Urinary bladder (tissue), 4 donors: ENCODE results near the gene SMYD3. TPM values are rescaled to one million over a fixed set of nuclear protein-coding genes. Genes with fewer than 3 reads are reported as not detected.

Source experiments
- DNase-seq: peaks from one replicate; pipeline ENCODE4 v3.0.0-alpha.2; 2015; ENCODE audit errors: extremely low spot score
- H3K27ac ChIP-seq: one replicate; pipeline ENCODE4 v1.5.1; 2013; ENCODE audit warnings: low read depth, mild to moderate bottlenecking, moderate library complexity
- H3K36me3 ChIP-seq: one replicate; pipeline ENCODE4 v1.6.1; 2013; ENCODE audit warnings: mild to moderate bottlenecking, moderate library complexity; ENCODE audit not compliant: insufficient read depth
- H3K4me1 ChIP-seq: one replicate; pipeline ENCODE4 v1.6.1; 2013; ENCODE audit warnings: mild to moderate bottlenecking, moderate library complexity; ENCODE audit not compliant: insufficient read depth
- H3K4me3 ChIP-seq: one replicate; pipeline ENCODE4 v1.5.1; 2013; ENCODE audit warnings: low read depth, low read length
- WGBS: extraction: QIAGEN DNeasy Blood & Tissue Kit; methylation state at CpG from one replicate; pipeline ENCODE4 v1.1.7; 2013; 5-methylcytosine and 5-hydroxymethylcytosine counted together
- polyA plus RNA-seq: library from polyadenylated mRNA; stranded (reverse); fragments of 200-250 nt; gene quantifications from one replicate; pipeline ENCODE4 v1.2.3, GENCODE V29; 2013
- total RNA-seq: library from RNA; depleted of rRNA; stranded (reverse); fragments of >200 nt; gene quantifications from one replicate; pipeline ENCODE4 v1.2.3, GENCODE V29; 2014
- donor health status: healthy with polysubstance abuse.
- donor health status: healthy.

SMYD3 gene
- total and polyA plus RNA-seq, 2 donors: 18.2 to 44.6 TPM

DNA sequence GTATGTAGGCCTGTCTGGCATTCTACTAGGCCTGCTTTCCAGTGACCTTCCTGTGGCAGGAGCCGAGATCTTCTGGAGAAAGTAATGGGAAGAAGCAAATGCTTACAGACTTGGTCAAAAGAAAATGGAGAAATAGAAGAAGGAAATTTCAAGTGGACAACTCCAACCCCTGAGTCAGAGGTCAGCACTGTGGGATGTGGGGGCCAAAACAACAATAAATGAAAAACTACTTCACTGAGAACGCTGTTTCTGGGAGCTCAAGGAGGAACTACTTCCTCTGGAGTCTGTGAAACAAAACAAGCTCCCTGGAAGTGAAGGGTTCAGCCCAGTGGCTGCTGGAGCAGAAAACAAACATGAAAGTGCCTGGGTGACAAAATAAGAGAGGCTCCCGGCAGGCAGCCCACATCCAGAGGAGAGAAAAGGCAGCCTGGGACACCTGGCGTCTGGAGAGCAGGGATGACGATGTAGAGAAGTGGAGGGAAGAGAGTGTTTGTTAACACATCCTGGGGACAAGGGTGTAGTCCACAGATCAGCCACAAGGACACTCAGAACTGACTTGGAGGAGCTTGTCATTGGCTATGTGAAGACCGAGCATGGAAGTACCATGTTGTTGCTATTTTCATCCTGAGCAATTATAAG lies 355.2 kb downstream of the SMYD3 start:
- WGBS: 83% methylated on average over 6 of the region's 6 CpGs
- no peak for DNase-seq
- H3K4me3 ChIP-seq: no peak overlapping the region
- H3K36me3 ChIP-seq: no peaks in the 10 kb centered on the region
- no peak overlapping the region for H3K27ac ChIP-seq
- no peaks in the 10 kb centered on the region for H3K4me1 ChIP-seq

DNA sequence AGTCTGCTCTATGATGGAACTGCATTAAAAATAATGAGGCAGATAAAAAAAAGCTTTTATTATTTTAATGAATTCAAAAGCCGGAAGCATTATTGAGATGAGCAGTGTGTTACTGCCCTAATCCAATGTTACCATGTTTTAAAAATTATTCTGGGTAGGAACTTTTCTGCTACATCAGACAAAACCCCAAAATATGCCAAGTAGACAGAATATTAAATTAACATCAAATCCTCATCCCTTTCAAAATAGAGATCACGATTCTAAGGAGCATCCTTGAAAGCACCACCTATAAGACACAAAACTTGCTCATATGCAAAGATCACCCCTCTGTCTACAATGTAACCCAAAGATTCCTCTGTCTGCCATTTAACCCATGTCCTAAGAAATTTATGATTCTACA lies 357.5 kb downstream of the SMYD3 start:
- no peak for DNase-seq
- Histone ChIP-seq H3K4me3 (no peak overlapping the region), H3K4me1 (no peaks in the 10 kb centered on the region), H3K27ac (no peak overlapping the region), H3K36me3 (no peaks in the 10 kb centered on the region)
- 97% methylated on average over 2 of the region's 2 CpGs for WGBS

DNA sequence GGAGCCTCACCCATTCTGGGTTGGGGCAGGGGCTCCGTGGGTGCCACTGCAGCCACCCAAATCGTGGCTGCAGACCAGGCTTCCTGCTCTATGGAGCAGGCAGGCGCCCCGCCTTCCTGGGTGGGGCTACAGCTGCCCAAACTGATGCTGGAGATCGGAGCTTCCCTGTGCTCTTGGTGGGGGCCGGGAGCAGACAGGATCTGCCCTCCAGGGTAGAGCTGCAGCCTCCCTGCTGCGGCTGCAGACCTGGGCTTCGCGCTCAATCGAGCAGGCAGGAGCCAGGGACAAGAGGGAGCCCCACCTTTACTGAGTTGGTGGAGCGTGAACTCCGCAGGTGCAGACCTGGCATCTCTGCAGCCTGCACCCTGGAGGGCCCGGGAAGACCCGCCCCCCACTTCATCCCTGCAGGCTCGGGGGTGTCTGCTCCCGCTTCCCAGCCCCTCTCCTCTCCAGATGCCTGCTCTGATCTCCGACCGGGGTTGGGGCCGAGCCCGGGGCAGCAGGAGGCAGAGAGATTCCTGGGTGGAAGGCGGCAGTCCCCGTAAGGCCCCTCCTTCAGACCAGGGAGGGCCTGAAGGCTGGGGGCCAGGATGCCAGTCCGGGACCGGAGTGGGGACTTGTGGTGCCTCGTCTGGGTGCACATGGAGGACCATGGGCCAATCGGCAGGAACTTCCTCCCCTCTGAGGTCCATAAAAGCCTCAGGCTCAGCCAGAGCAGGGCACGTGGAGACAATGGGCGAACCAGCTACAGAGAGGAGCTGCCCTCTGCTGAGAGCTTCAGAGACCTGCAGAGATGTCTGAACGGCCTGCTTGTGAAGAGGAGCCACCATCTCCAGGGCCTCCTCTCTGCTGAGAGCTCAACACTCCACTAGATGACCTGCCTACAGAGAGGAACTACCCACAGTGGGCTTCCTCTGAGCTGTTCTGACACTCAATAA lies 359.3 kb downstream of the SMYD3 start:
- no peak overlapping the region for H3K27ac ChIP-seq
- 92% methylated on average over 29 of the region's 29 CpGs for WGBS

GRCh38 chr1:246146804-246147523 lies 360.1 kb downstream of the SMYD3 start:
- no peaks in the 10 kb centered on the region for H3K4me1 ChIP-seq
- no peak for DNase-seq
- H3K36me3 ChIP-seq: no peaks in the 10 kb centered on the region
- 95% methylated on average over 25 of the region's 25 CpGs for WGBS
- no peak overlapping the region for H3K27ac ChIP-seq
- H3K4me3 ChIP-seq: no peak overlapping the region

More for the DNA sequence above, 359.3 kb downstream of the SMYD3 start:
- DNase-seq: no peak
- Histone ChIP-seq H3K36me3 (no peaks in the 10 kb centered on the region), H3K4me1 (no peaks in the 10 kb centered on the region), H3K4me3 (no peak overlapping the region)

DNA sequence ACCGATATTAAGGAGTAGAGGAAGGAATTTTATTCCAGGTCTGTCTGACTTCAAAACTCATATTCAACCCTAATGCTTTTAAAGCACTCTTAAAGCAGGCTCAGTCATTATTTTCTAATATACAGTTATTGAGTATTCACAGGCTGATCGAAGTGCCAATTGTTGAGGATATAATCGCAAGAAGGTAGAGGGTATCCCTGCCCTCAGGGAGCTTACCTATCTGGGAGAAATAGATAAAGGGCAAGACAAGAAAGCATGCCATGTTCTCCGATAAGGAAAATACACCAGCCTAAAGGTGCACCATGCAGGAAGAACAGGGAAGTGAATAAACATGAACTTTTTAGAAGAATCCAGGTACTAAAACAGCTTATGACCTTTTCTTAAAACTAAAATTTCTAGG lies 361.2 kb downstream of the SMYD3 start:
- Histone ChIP-seq H3K4me1 (no peaks in the 10 kb centered on the region), H3K4me3 (no peak overlapping the region), H3K27ac (no peak overlapping the region), H3K36me3 (no peaks in the 10 kb centered on the region)
- DNase-seq: no peak
- 95% methylated on average over 4 of the region's 4 CpGs for WGBS

- Histone ChIP-seq H3K4me3 (no peak overlapping the region), H3K4me1 (no peaks in the 10 kb centered on the region), H3K36me3 (no peaks in the 10 kb centered on the region), H3K27ac (no peak overlapping the region)
- WGBS: 97% methylated on average over 3 of the region's 3 CpGs
- no peak for DNase-seq
Observed at GRCh38 chr1:246144931-246145330, 362.1 kb downstream of the SMYD3 start.

DNA sequence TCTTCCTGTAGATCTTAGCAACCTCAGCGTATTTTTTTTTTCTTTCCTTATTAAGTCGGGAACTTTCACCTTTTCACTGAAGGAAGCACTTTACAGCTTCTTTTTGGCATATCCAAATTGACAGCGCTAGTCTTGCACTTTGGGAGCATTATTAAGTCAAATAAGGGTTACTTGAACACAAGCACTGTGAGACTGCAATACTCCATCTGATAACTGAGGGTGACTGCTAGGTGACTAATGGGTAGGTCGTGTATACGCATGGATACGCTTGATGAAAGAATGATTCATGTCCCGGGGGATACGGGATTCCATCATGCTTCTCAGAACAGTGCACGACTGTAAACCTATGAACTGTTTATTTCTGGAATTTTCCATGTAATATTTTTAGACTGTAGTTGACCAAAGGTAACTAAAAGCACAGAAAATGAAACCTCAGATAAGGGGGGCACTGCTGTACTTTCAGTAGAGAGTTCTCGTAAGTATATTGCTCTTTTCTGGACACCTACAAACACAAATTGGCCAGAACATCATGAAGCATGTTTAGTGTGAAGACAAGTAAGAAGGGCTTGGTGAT lies 364.7 kb downstream of the SMYD3 start:
- WGBS: 65% methylated on average over 10 of the region's 10 CpGs
- Histone ChIP-seq H3K4me1 (no peaks in the 10 kb centered on the region), H3K36me3 (no peaks in the 10 kb centered on the region), H3K27ac (no peak overlapping the region), H3K4me3 (no peak overlapping the region)
- no peak for DNase-seq

DNA sequence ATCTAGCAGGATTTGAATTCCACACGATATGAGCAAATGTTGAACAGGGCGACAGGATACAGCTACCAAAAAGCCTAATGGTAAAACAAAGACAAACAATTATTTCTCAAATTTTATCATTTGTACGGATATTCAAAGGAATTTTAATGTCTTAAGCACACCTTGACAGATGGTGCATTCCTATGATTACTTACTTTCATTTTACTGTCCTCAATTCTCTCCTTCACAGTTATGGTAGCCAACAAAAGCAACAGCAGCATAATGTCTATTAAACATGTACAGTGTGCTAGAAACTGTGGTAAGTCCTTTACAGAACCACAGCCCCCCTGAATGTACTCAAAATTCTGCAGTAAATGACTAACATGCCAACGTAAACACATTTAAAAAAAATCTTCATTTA lies 365.8 kb downstream of the SMYD3 start:
- no peak overlapping the region for H3K27ac ChIP-seq
- H3K4me1 ChIP-seq: no peaks in the 10 kb centered on the region
- H3K4me3 ChIP-seq: no peak overlapping the region
- WGBS: 81% methylated on average over 4 of the region's 4 CpGs
- DNase-seq: no peak
- no peaks in the 10 kb centered on the region for H3K36me3 ChIP-seq

GRCh38 chr1:246139745-246140182 lies 367.3 kb downstream of the SMYD3 start:
- 77% methylated on average over 2 of the region's 2 CpGs for whole genome bisulfite sequencing
- Histone ChIP-seq H3K4me3 (no peak overlapping the region), H3K4me1 (no peaks in the 10 kb centered on the region), H3K27ac (no peak overlapping the region), H3K36me3 (no peaks in the 10 kb centered on the region)
- no peak for DNase-seq

DNA sequence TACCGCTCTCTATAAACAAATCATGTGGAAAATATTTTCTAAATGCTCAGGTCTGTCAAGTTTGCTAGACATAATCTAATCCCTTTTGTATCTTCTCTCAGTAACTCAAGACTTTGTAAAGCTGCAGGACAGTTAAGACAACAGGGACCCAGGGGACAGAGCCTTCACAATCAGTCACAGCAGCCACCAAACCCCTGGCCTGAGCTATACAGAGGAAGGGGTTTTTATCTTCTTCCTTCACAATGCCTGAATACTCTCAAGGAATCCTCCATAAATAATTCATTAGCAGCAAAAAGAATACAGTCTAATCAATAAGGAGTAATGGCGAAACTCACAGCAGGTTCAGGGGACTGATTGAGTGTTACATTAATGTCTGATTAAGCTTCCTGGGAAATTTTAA lies 368.3 kb downstream of the SMYD3 start:
- H3K27ac ChIP-seq: no peak overlapping the region
- 73% methylated on average over 2 of the region's 2 CpGs for WGBS
- H3K4me3 ChIP-seq: no peak overlapping the region
- no peaks in the 10 kb centered on the region for H3K4me1 ChIP-seq
- no peak for DNase-seq
- H3K36me3 ChIP-seq: no peaks in the 10 kb centered on the region

GRCh38 chr1:246136477-246136876 lies 370.6 kb downstream of the SMYD3 start:
- no peak overlapping the region for H3K27ac ChIP-seq
- no peaks in the 10 kb centered on the region for H3K4me1 ChIP-seq
- DNase-seq: no peak
- no peak overlapping the region for H3K4me3 ChIP-seq
- H3K36me3 ChIP-seq: no peaks in the 10 kb centered on the region

- Histone ChIP-seq H3K4me3 (no peak overlapping the region), H3K27ac (no peak overlapping the region), H3K36me3 (no peaks in the 10 kb centered on the region), H3K4me1 (peaks cover 1% of the 10 kb centered on the region)
- no peak for DNase-seq
- whole genome bisulfite sequencing: 92% methylated on average over 1 of the region's 1 CpG
Observed at GRCh38 chr1:246134789-246135188, 372.3 kb downstream of the SMYD3 start.

DNA sequence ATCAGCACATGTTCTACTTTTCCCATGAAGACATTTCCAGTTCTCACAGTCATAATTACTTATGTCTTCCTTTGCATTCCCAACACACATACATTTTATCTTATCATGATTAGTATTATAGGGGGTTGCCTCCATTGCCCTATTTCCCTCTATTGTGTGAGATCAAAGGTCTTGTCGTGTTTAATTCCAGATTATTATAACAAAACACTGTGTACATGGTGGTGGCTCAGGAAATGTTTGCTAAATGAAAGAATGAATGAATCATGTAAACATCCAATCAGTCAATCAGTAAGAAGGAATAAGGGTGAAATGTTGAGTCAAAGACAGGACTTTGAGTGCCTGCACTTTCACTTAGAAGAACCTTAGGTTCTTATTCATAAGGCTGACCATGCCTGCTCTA lies 376.0 kb downstream of the SMYD3 start:
- 81% methylated on average over 1 of the region's 1 CpG for WGBS

More for the DNA sequence above, 376.0 kb downstream of the SMYD3 start:
- DNase-seq: no peak
- Histone ChIP-seq H3K36me3 (no peaks in the 10 kb centered on the region), H3K4me1 (peaks cover 1% of the 10 kb centered on the region), H3K27ac (no peak overlapping the region), H3K4me3 (no peak overlapping the region)
